HG03025 (cell line): ENCODE data around the gene TMEM181.
"Not testable (repeated sequence)": the region's sequence is repeated elsewhere in the genome, so short reads cannot be mapped to it uniquely, and the experiment has no call there.

Experiments used
- ATAC-seq: cut with Tn5 transposase; IDR thresholded peaks from one replicate; pipeline ENCODE4 v1.9.1; 2021; ENCODE audit warnings: mild to moderate bottlenecking, moderate library complexity; ENCODE audit not compliant: unreplicated experiment, low FRiP score

The TMEM181 gene

GRCh38 chr6:158677094-158677493, 117.2 kb downstream of the TMEM181 start:
- ATAC-seq = not testable (repeated sequence)

GRCh38 chr6:158677906-158678578, 118.2 kb downstream of the TMEM181 start:
- no peak for ATAC-seq

- ATAC-seq = no peak
Measured at GRCh38 chr6:158680015-158680414, 120.1 kb downstream of the TMEM181 start.

GRCh38 chr6:158680481-158680880, 120.6 kb downstream of the TMEM181 start:
- ATAC-seq = no peak

GRCh38 chr6:158684311-158684710, 124.4 kb downstream of the TMEM181 start:
- ATAC-seq = no peak

- no peak for ATAC-seq
Measured at GRCh38 chr6:158684745-158685324, 124.9 kb downstream of the TMEM181 start.
